Stimulated activated CD4-positive, alpha-beta T cell treated with anti-CD3 and anti-CD28 coated beads, Interleukin-15, amount 100 ng/mL, for 24 hours (primary cell): ENCODE results near the gene ZNF318.
"Not testable (repeated sequence)": the region's sequence is repeated elsewhere in the genome, so short reads cannot be mapped to it uniquely, and the experiment has no call there.

Experiments
- DNase-seq: peaks from one replicate; pipeline ENCODE4 v3.0.0-alpha.2; 2020

Gene ZNF318

GRCh38 chr6:43369174-43370002 lies at the start of gene ZNF318:
Gene ZNF318, minus strand, starts transcription at chr6:43369647. Its CDS starts 282 bp downstream, at chr6:43369365.
- DNase-seq: peak; percentile 96

GRCh38 chr6:43416935-43417334 lies 47.5 kb upstream of the ZNF318 start:
- DNase-seq: no peak

GRCh38 chr6:43415275-43415674 lies 45.8 kb upstream of the ZNF318 start:
- not testable (repeated sequence) for DNase-seq

GRCh38 chr6:43413002-43413401 lies 43.6 kb upstream of the ZNF318 start:
- no peak for DNase-seq

- DNase-seq: no peak
These were observed 43.1 kb upstream of the ZNF318 start for GRCh38 chr6:43412541-43412940.

- DNase-seq: not testable (repeated sequence)
These were observed 41.3 kb upstream of the ZNF318 start for GRCh38 chr6:43410776-43411175.

- no peak for DNase-seq
These were observed 38.8 kb upstream of the ZNF318 start for GRCh38 chr6:43408259-43408658.

- no peak for DNase-seq
These were observed 37.8 kb upstream of the ZNF318 start for GRCh38 chr6:43407296-43407695.

GRCh38 chr6:43405354-43405753 lies 35.9 kb upstream of the ZNF318 start:
- no peak for DNase-seq

- no peak for DNase-seq
These were observed 33.4 kb upstream of the ZNF318 start for GRCh38 chr6:43402820-43403219.

GRCh38 chr6:43401730-43402129 lies 32.3 kb upstream of the ZNF318 start:
- DNase-seq: no peak

GRCh38 chr6:43399932-43400487 lies 30.6 kb upstream of the ZNF318 start:
- DNase-seq: no peak

- DNase-seq: no peak
These were observed 27.1 kb upstream of the ZNF318 start for GRCh38 chr6:43396408-43397149.

GRCh38 chr6:43395776-43396175 lies 26.3 kb upstream of the ZNF318 start:
- DNase-seq: no peak

GRCh38 chr6:43394982-43395381 lies 25.5 kb upstream of the ZNF318 start:
- no peak for DNase-seq

GRCh38 chr6:43393602-43394001 lies 24.2 kb upstream of the ZNF318 start:
- DNase-seq: no peak

GRCh38 chr6:43393133-43393532 lies 23.7 kb upstream of the ZNF318 start:
- not testable (repeated sequence) for DNase-seq

- peak; percentile 45 for DNase-seq
These were observed 22.1 kb upstream of the ZNF318 start for GRCh38 chr6:43391440-43392031.

GRCh38 chr6:43390753-43391439 lies 21.4 kb upstream of the ZNF318 start:
- DNase-seq: not testable (repeated sequence)

- DNase-seq: no peak
These were observed 20.4 kb upstream of the ZNF318 start for GRCh38 chr6:43389730-43390295.

- no peak for DNase-seq
These were observed 17.0 kb upstream of the ZNF318 start for GRCh38 chr6:43386492-43386891.

- no peak for DNase-seq
These were observed 13.7 kb upstream of the ZNF318 start for GRCh38 chr6:43383021-43383667.
